HepG2 (cell line): ENCODE results near the gene EIF3L. TPM values are rescaled to one million over a fixed set of nuclear protein-coding genes. Genes with fewer than 3 reads are reported as not detected.
A peak's percentile ranks its signal among the peaks of the same experiment; 100 is the strongest.

Source experiments
- ATAC-seq: fragments of 200-7000 bp; cut with Tn5 transposase; 3 replicates; pipeline ENCODE4 v1.9.1; 2020; ENCODE audit warnings: mild to moderate bottlenecking, moderate library complexity
- BruUV-seq: library from RNA; stranded (reverse); fragments of 400-500 nt; replicated peaks from 2 replicates; lab custom pipeline; 2021; lab: Mats Ljungman, UMichigan
- CTCF ChIA-PET: fragments of 300-600 bp; formaldehyde crosslinking; extraction: SDS; loops from one replicate; lab custom pipeline; 2021; ENCODE audit warnings: low total read pairs, inconsistent platforms, low intra/inter-chr PET ratio; lab: Yijun Ruan, JAX
- POLR2A ChIA-PET: fragments of 350-600 bp; sonication (Branson Sonifier 250); formaldehyde crosslinking; loops from one replicate; lab custom pipeline; 2020; ENCODE audit warnings: antibody characterized with exemption, inconsistent platforms; lab: Yijun Ruan, JAX
- DNase-seq: peaks from one replicate; pipeline ENCODE4 v3.0.0-alpha.2; 2015; ENCODE audit warnings: low spot score
- FAIRE-seq: peaks from 3 replicates; lab custom pipeline; 2011; peaks lifted over from hg19 to GRCh38; lab: Jason Lieb, UNC
- H2AFZ ChIP-seq: one replicate; pipeline ENCODE4 v1.6.1; 2011; ENCODE audit warnings: low read length, inconsistent platforms
- H3K27ac ChIP-seq: fragments of 300-600 bp; 3 replicates; pipeline ENCODE4 v1.8.0; 2011; ENCODE audit warnings: mixed run types, mild to moderate bottlenecking, mixed read lengths, low read length, inconsistent platforms; ENCODE audit not compliant: insufficient read depth; ENCODE audit errors: extremely low read length
- H3K27me3 ChIP-seq, 2 experiments: fragments of 200-600 bp in 1 of 2; 2 replicates in 1 of 2; 3 replicates in 1 of 2; pipeline versions ENCODE4 v1.6.0 to v1.8.0; 2011; ENCODE audit warnings: low read length in 2 of 2, mild to moderate bottlenecking in 2 of 2, moderate library complexity in 2 of 2, inconsistent platforms in 1 of 2; ENCODE audit not compliant: insufficient read depth in 2 of 2, control insufficient read depth in 1 of 2
- H3K36me3 ChIP-seq, 2 experiments: fragments of 200-600 bp in 1 of 2; replicated peaks in 1 of 2; 2 replicates in 1 of 2; 3 replicates in 1 of 2; pipeline versions ENCODE4 v1.5.1 to v1.8.0; 2011; ENCODE audit warnings: low read length in 2 of 2, inconsistent platforms in 1 of 2; ENCODE audit not compliant: insufficient read depth in 2 of 2, control insufficient read depth in 1 of 2
- H3K4me1 ChIP-seq: 2 replicates; pipeline ENCODE4 v1.5.1; 2012; ENCODE audit warnings: low read length, inconsistent platforms; ENCODE audit not compliant: insufficient read depth
- H3K4me2 ChIP-seq: 2 replicates; pipeline ENCODE4 v1.6.0; 2011; ENCODE audit warnings: low read depth, low read length, inconsistent platforms
- H3K4me3 ChIP-seq, 3 experiments: fragments of 200-600 bp in 1 of 3; sonication (generic), shearing (Covaris generic) in 1 of 3; replicated peaks in 1 of 3; 2 replicates each; pipeline ENCODE4 v1.5.1; 2011 to 2016; ENCODE audit warnings: low read length in 3 of 3, inconsistent platforms in 2 of 3, low read depth in 2 of 3, mild to moderate bottlenecking in 2 of 3, control low read depth in 1 of 3, mixed read lengths in 1 of 3; ENCODE audit not compliant: insufficient read depth in 1 of 3
- H3K79me2 ChIP-seq: one replicate; pipeline ENCODE4 v1.6.1; 2011; ENCODE audit warnings: low read length, inconsistent platforms; ENCODE audit not compliant: insufficient read depth
- H3K9ac ChIP-seq: 2 replicates; pipeline ENCODE4 v1.6.0; 2011; ENCODE audit warnings: mild to moderate bottlenecking, low read depth, low read length, inconsistent platforms; ENCODE audit not compliant: insufficient read depth
- H3K9me3 ChIP-seq: 2 replicates; pipeline ENCODE4 v1.5.1; 2012; ENCODE audit warnings: mild to moderate bottlenecking, low read length
- H4K20me1 ChIP-seq: 2 replicates; pipeline ENCODE4 v1.6.0; 2011; ENCODE audit warnings: inconsistent platforms, mild to moderate bottlenecking, low read length, moderate library complexity; ENCODE audit not compliant: insufficient read depth
- AGO1 ChIP-seq: fragments of 200-400 bp; formaldehyde crosslinking; IDR thresholded peaks from 2 replicates; pipeline ENCODE4 v1.6.1; 2017; ENCODE audit warnings: mild to moderate bottlenecking, low read depth, low read length, moderate library complexity; ENCODE audit not compliant: poor library complexity, severe bottlenecking
- BRD4 ChIP-seq: sonication (generic); formaldehyde crosslinking; IDR thresholded peaks from 2 replicates; pipeline ENCODE4 v1.4.0; 2020; ENCODE audit warnings: missing genetic modification reagents
- CAMTA2 ChIP-seq: sonication (generic); formaldehyde crosslinking; IDR thresholded peaks from 2 replicates; pipeline ENCODE4 v1.4.0; 2020; ENCODE audit warnings: mild to moderate bottlenecking, missing genetic modification reagents, borderline replicate concordance
- ERF ChIP-seq: IDR thresholded peaks from 2 replicates; pipeline ENCODE4 v1.6.1; 2018; ENCODE audit warnings: missing biosample characterization, missing genetic modification reagents
- GFI1 ChIP-seq: sonication (generic); formaldehyde crosslinking; IDR thresholded peaks from 2 replicates; pipeline ENCODE4 v1.5.0; 2020; ENCODE audit warnings: missing genetic modification reagents, mild to moderate bottlenecking, borderline replicate concordance
- HNF4G ChIP-seq, 2 experiments: sonication (generic) in 1 of 2; formaldehyde crosslinking in 1 of 2; IDR thresholded peaks; 2 replicates each; pipeline versions ENCODE4 v1.4.0 to v1.6.1; 2011 to 2020; ENCODE audit warnings: borderline replicate concordance in 2 of 2, low read depth in 2 of 2, mild to moderate bottlenecking in 2 of 2, low read length in 1 of 2, missing genetic modification reagents in 1 of 2, moderate library complexity in 1 of 2
- MIXL1 ChIP-seq: IDR thresholded peaks from 2 replicates; pipeline ENCODE4 v1.6.1; 2016
- MTA3 ChIP-seq: sonication (generic); formaldehyde crosslinking; IDR thresholded peaks from 2 replicates; pipeline ENCODE4 v1.4.0; 2020; ENCODE audit warnings: missing genetic modification reagents
- NAIF1 ChIP-seq: sonication (generic); formaldehyde crosslinking; IDR thresholded peaks from 2 replicates; pipeline ENCODE4 v1.5.0; 2020; ENCODE audit warnings: mild to moderate bottlenecking, missing genetic modification reagents, borderline replicate concordance
- REPIN1 ChIP-seq: sonication (generic); formaldehyde crosslinking; IDR thresholded peaks from 2 replicates; pipeline ENCODE4 v1.8.0; 2022; ENCODE audit warnings: missing genetic modification reagents, low read depth, mild to moderate bottlenecking, borderline replicate concordance
- ZMYM3 ChIP-seq: sonication (generic); formaldehyde crosslinking; IDR thresholded peaks from 2 replicates; pipeline ENCODE4 v1.5.1; 2020; ENCODE audit warnings: mild to moderate bottlenecking, missing genetic modification reagents
- ZNF292 ChIP-seq: sonication (generic); formaldehyde crosslinking; IDR thresholded peaks from 2 replicates; pipeline ENCODE4 v1.8.1; 2022; ENCODE audit warnings: mild to moderate bottlenecking, low read depth, missing genetic modification reagents, borderline replicate concordance
- ZNF501 ChIP-seq: sonication (generic); formaldehyde crosslinking; IDR thresholded peaks from 2 replicates; pipeline ENCODE4 v1.5.1; 2020; ENCODE audit warnings: mild to moderate bottlenecking, moderate library complexity, missing genetic modification reagents
- ZNF652 ChIP-seq: IDR thresholded peaks from 2 replicates; pipeline ENCODE4 v1.6.1; 2016; ENCODE audit warnings: low read depth, borderline replicate concordance
- ZSCAN20 ChIP-seq: sonication (generic); formaldehyde crosslinking; IDR thresholded peaks from 2 replicates; pipeline ENCODE4 v1.4.0; 2020; ENCODE audit warnings: missing genetic modification reagents, mild to moderate bottlenecking, borderline replicate concordance
- WGBS: methylation state at CpG from one replicate; pipeline ENCODE4 v1.1.6; 2017; ENCODE audit warnings: low lambda C conversion rate; 5-methylcytosine and 5-hydroxymethylcytosine counted together
- in situ Hi-C: cut with HindIII; loops from 2 replicates; pipeline ENCODE4 v1.10.0; 2017; ENCODE audit warnings: low pct_unique_long_range_greater_than_20kb; ENCODE audit not compliant: extremely low pct_ligation_motif_present
- intact Hi-C: fragments of 100-400 bp; cut with micrococcal nuclease; formaldehyde crosslinking; loops from one replicate; pipeline ENCODE4 v1.10.0; 2022; ENCODE audit not compliant: unreplicated experiment
- polyA plus RNA-seq, 8 experiments: library from polyadenylated mRNA; depleted of rRNA in 3 of 8; stranded (reverse) in 7 of 8; unstranded in 1 of 8; fragments of >200 nt; fragmentation: Illumina TruSeq in 4 of 8; extraction: Trizol in 4 of 8; gene quantifications; 2 replicates each; pipeline versions ENCODE4 v1.2.1 to v1.2.3, GENCODE V29; 2011 to 2016; ENCODE audit warnings: low read depth in 4 of 8, missing spikeins in 1 of 8, mixed read lengths in 1 of 8; ENCODE audit not compliant: insufficient read depth in 1 of 8
- total RNA-seq, 5 experiments: library from RNA; depleted of rRNA; stranded (reverse); fragments of >200 nt; fragmentation: Illumina TruSeq; extraction: Trizol; gene quantifications; 2 replicates each; pipeline ENCODE4 v1.2.3, GENCODE V29; 2016; ENCODE audit warnings: low read depth in 1 of 5
- TF ChIP-seq, protein P1 (sequence below): sonication (generic); formaldehyde crosslinking; conservative IDR thresholded peaks from 2 replicates; pipeline ENCODE4 v1.4.0; 2020; ENCODE audit warnings: missing genetic modification reagents
- TF ChIP-seq, protein P2 (sequence below): sonication (generic); formaldehyde crosslinking; IDR thresholded peaks from 2 replicates; pipeline ENCODE4 v1.8.0; 2023; ENCODE audit warnings: mild to moderate bottlenecking, missing genetic modification reagents
- TF ChIP-seq, protein P3 (sequence below): sonication (generic); formaldehyde crosslinking; IDR thresholded peaks from 2 replicates; pipeline ENCODE4 v1.5.1; 2020; ENCODE audit warnings: missing genetic modification reagents, mild to moderate bottlenecking, borderline replicate concordance
- TF ChIP-seq, protein P4 (sequence below): sonication (generic); formaldehyde crosslinking; IDR thresholded peaks from 2 replicates; pipeline ENCODE4 v1.8.1; 2023; ENCODE audit warnings: missing genetic modification reagents, inconsistent platforms, borderline replicate concordance

Gene EIF3L
- total and polyA plus RNA-seq, 2 of the 13 experiments (the other 11 are each of a cell fraction or from before 2014, with no cell fraction given), result 514 to 793 TPM

DNA sequence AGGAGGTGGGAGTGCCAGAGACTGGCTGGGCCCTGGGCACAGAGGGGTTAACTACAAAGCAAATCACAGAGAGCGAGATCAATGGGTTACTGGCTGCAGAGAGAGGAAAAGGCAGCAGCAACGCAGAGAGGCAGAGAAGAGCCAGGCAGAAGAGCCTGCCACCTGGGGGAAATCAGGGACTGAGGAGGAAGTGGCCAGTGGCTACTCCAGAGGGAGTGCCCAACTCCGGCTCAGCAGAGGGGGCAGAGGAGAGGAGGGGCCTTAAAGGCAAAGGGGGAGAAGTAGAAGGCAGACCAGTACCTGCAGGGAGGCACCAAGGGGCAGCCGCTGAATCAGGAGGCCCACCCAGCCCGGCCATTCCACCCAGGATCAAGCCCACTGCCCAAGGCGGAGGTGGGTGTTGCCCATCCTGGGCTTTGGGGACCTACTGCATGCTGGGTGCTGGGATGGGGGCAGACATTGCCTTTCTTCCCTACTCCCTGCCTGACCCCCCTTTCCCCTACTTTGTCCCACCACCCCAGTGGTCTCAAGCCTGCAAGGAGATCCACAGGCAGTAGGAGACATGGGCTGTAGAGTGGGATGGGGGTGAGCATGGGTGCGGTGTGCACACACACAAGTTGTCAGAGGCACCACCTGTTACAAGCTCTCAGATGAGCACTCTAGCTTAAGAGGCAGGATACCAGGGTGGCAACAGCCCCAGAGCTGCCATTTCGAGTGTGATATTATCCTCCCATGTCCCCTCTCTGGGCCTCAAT lies 27.0 kb upstream of the EIF3L start:
- H2AFZ ChIP-seq, result no peak overlapping the region
- H3K4me1 ChIP-seq, result peaks cover 55% of the 10 kb centered on the region
- WGBS, result 19% methylated on average over 8 of the region's 8 CpGs
- FAIRE-seq, result peak; percentile 26
- H3K9me3 ChIP-seq, result no peaks in the 10 kb centered on the region
- H3K4me3 ChIP-seq, result peak overlapping the region in 2 of 3 experiments; percentile 20 to 34; a peak in 2 of 6 replicates
- POLR2A ChIA-PET, result interaction anchor here (0.6 to 1.4 kb wide), 3 partner anchors 10 to 30 kb away, joined by 3 read pairs; no protein-coding TSS in a partner anchor
- no peaks in the 10 kb centered on the region for H3K79me2 ChIP-seq
- no peaks in the 10 kb centered on the region for H3K36me3 ChIP-seq
- ATAC-seq, result peak; percentile 60
- peak overlapping the region; percentile 41 for H3K4me2 ChIP-seq
- DNase-seq, result peak; percentile 49
- BruUV-seq, result no TSS peak
- no peaks in the 10 kb centered on the region for H3K27me3 ChIP-seq
- in situ Hi-C loops, result no loop called here
- H3K9ac ChIP-seq, result no peak overlapping the region
- no peaks in the 10 kb centered on the region for H4K20me1 ChIP-seq
- intact Hi-C loops, result no loop called here
- CTCF ChIA-PET, result no interaction called here
- no peak overlapping the region for H3K27ac ChIP-seq
- 0 out of 2 replicates have a peak, but pooled peaks have one; percentile 40 for TF ChIP-seq ZNF501
- TF ChIP-seq AGO1, result peak; percentile 53
- no peak for TF ChIP-seq MTA3
- no peak for TF ChIP-seq REPIN1 (CRISPR knock-in tag)
- TF ChIP-seq HNF4G (IDR thresholded peaks at IDR 0.05; ENCODE audit: borderline replicate concordance, low read depth, low read length), result no peak
- TF ChIP-seq HNF4G (CRISPR knock-in tag; IDR thresholded peaks at IDR 0.05; ENCODE audit: borderline replicate concordance, low read depth), result no peak
- TF ChIP-seq NAIF1 (CRISPR knock-in tag), result no peak
- no peak for TF ChIP-seq ZSCAN20
- no peak for TF ChIP-seq CAMTA2 (CRISPR knock-in tag)
- no peak for TF ChIP-seq ERF (CRISPR knock-in tag)
- peak; percentile 98 for TF ChIP-seq ZNF652
- no peak for TF ChIP-seq BRD4
- peak; percentile 90; the same call in 1 of the 2 replicates for TF ChIP-seq ZNF292 (CRISPR knock-in tag)
- TF ChIP-seq, protein P1, sequence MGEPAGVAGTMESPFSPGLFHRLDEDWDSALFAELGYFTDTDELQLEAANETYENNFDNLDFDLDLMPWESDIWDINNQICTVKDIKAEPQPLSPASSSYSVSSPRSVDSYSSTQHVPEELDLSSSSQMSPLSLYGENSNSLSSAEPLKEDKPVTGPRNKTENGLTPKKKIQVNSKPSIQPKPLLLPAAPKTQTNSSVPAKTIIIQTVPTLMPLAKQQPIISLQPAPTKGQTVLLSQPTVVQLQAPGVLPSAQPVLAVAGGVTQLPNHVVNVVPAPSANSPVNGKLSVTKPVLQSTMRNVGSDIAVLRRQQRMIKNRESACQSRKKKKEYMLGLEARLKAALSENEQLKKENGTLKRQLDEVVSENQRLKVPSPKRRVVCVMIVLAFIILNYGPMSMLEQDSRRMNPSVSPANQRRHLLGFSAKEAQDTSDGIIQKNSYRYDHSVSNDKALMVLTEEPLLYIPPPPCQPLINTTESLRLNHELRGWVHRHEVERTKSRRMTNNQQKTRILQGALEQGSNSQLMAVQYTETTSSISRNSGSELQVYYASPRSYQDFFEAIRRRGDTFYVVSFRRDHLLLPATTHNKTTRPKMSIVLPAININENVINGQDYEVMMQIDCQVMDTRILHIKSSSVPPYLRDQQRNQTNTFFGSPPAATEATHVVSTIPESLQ, result no peak
- TF ChIP-seq, protein P2, sequence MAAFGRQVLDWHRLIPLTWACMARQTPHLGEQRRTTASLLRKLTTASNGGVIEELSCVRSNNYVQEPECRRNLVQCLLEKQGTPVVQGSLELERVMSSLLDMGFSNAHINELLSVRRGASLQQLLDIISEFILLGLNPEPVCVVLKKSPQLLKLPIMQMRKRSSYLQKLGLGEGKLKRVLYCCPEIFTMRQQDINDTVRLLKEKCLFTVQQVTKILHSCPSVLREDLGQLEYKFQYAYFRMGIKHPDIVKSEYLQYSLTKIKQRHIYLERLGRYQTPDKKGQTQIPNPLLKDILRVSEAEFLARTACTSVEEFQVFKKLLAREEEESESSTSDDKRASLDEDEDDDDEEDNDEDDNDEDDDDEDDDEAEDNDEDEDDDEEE (CRISPR knock-in tag), result no peak
- TF ChIP-seq, protein P3, sequence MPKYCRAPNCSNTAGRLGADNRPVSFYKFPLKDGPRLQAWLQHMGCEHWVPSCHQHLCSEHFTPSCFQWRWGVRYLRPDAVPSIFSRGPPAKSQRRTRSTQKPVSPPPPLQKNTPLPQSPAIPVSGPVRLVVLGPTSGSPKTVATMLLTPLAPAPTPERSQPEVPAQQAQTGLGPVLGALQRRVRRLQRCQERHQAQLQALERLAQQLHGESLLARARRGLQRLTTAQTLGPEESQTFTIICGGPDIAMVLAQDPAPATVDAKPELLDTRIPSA, result no peak
- TF ChIP-seq, protein P4, sequence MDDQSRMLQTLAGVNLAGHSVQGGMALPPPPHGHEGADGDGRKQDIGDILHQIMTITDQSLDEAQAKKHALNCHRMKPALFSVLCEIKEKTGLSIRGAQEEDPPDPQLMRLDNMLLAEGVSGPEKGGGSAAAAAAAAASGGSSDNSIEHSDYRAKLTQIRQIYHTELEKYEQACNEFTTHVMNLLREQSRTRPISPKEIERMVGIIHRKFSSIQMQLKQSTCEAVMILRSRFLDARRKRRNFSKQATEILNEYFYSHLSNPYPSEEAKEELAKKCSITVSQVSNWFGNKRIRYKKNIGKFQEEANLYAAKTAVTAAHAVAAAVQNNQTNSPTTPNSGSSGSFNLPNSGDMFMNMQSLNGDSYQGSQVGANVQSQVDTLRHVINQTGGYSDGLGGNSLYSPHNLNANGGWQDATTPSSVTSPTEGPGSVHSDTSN (CRISPR knock-in tag), result no peak
- peak; percentile 35; the same call in 1 of the 2 replicates for TF ChIP-seq MIXL1
- peak; percentile 42; the same call in 1 of the 2 replicates for TF ChIP-seq ZMYM3 (CRISPR knock-in tag)
- no peak for TF ChIP-seq GFI1 (CRISPR knock-in tag)
